Measurements from ENCODE around the gene COMT. TPM values are rescaled to one million over a fixed set of nuclear protein-coding genes. Genes with fewer than 3 reads are reported as not detected.

Gene COMT
- total RNA-seq, 1 experiment from 2014 or later: 109 TPM

DNA sequence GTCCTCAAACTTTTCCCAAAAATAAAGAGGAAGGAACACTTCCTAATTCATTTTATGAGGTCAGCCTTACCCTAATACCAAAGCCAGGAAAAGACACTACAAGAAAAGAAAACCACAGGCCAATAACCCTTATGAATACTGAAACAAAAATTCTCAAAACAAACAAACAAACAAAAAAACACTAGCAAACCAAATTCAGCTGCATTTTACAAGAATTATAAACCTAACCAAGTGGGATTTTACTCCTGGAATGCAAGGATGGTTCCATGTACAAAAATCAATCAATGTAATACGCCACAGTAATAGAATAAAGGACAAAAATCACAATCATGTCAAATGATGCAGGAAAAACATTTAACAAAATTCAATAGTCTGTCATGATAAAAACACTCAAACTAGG lies 61.7 kb downstream of the COMT start:
- no peak for ATAC-seq
- BruUV-seq (replicated peaks): no TSS peak
- no peaks in the 10 kb centered on the region for H3K27me3 ChIP-seq (ENCODE audit: insufficient read depth, low read length)
- ChIA-PET RAD21 (ENCODE audit: low non-redundant PET in 1 of 2, low total read pairs in 2 of 2, uncharacterized antibody in 2 of 2, unreplicated experiment in 2 of 2) (no interaction called here), CTCF (no interaction called here), POLR2A (no interaction called here)
- peaks cover 0 to 5% of the 10 kb centered on the region in 2 experiments; a peak in 1 of 4 replicates for H3K4me1 ChIP-seq (ENCODE audit: control insufficient read depth in 1 of 2, insufficient read depth in 2 of 2, low read length in 2 of 2)
- no peak overlapping the region for H3K27ac ChIP-seq (ENCODE audit: low read depth, low read length)
- no peak for DNase-seq (ENCODE audit: low read depth, low spot score)
- H4K20me1 ChIP-seq (ENCODE audit: insufficient read depth): no peaks in the 10 kb centered on the region
- H3K9me2 ChIP-seq (ENCODE audit: insufficient read depth): no peaks in the 10 kb centered on the region
- H3K9ac ChIP-seq (ENCODE audit: low read length): no peak overlapping the region
- H3K4me2 ChIP-seq (ENCODE audit: low read length): no peak overlapping the region
- intact Hi-C loops (cut with micrococcal nuclease): no loop called here
- no peak overlapping the region for H3K4me3 ChIP-seq (replicated peaks in 1 of 2; ENCODE audit: low read depth in 1 of 2, low read length in 2 of 2)
- H3K36me3 ChIP-seq (ENCODE audit: control insufficient read depth in 1 of 2, insufficient read depth in 2 of 2, low read length in 2 of 2): peaks cover 0 to 4% of the 10 kb centered on the region in 2 experiments; a peak in 1 of 4 replicates
- no peak for TF ChIP-seq EGR1 (IDR thresholded peaks at IDR 0.05; ENCODE audit: low read depth)
- no peak for TF ChIP-seq ZNF274 (IDR thresholded peaks at IDR 0.05; ENCODE audit: low read depth, low read length)
- no peak for TF ChIP-seq SRF (IDR thresholded peaks at IDR 0.05; ENCODE audit: low read depth)
- no peak for TF ChIP-seq CEBPB (IDR thresholded peaks at IDR 0.05; ENCODE audit: low read depth)
- TF ChIP-seq ELF1 (IDR thresholded peaks at IDR 0.05; ENCODE audit: borderline replicate concordance, low read depth): no peak
- TF ChIP-seq YY1 (IDR thresholded peaks at IDR 0.05; ENCODE audit: extremely low read depth, insufficient replicate concordance, low read depth, low read length): no peak
- no peak for TF ChIP-seq EZH2phosphoT487 (IDR thresholded peaks at IDR 0.05; ENCODE audit: borderline replicate concordance)
- TF ChIP-seq, protein P1, sequence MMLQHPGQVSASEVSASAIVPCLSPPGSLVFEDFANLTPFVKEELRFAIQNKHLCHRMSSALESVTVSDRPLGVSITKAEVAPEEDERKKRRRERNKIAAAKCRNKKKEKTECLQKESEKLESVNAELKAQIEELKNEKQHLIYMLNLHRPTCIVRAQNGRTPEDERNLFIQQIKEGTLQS (IDR thresholded peaks at IDR 0.05): no peak
- TF ChIP-seq TCF7L2 (IDR thresholded peaks at IDR 0.05; ENCODE audit: borderline replicate concordance, extremely low read depth, insufficient read depth, insufficient read length): no peak
- TF ChIP-seq, protein P2, sequence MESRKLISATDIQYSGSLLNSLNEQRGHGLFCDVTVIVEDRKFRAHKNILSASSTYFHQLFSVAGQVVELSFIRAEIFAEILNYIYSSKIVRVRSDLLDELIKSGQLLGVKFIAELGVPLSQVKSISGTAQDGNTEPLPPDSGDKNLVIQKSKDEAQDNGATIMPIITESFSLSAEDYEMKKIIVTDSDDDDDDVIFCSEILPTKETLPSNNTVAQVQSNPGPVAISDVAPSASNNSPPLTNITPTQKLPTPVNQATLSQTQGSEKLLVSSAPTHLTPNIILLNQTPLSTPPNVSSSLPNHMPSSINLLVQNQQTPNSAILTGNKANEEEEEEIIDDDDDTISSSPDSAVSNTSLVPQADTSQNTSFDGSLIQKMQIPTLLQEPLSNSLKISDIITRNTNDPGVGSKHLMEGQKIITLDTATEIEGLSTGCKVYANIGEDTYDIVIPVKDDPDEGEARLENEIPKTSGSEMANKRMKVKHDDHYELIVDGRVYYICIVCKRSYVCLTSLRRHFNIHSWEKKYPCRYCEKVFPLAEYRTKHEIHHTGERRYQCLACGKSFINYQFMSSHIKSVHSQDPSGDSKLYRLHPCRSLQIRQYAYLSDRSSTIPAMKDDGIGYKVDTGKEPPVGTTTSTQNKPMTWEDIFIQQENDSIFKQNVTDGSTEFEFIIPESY (IDR thresholded peaks at IDR 0.05; ENCODE audit: extremely low read depth, insufficient replicate concordance, low read length): no peak
- TF ChIP-seq FOSL1 (IDR thresholded peaks at IDR 0.05; ENCODE audit: low read depth): no peak
- TF ChIP-seq, protein P3, sequence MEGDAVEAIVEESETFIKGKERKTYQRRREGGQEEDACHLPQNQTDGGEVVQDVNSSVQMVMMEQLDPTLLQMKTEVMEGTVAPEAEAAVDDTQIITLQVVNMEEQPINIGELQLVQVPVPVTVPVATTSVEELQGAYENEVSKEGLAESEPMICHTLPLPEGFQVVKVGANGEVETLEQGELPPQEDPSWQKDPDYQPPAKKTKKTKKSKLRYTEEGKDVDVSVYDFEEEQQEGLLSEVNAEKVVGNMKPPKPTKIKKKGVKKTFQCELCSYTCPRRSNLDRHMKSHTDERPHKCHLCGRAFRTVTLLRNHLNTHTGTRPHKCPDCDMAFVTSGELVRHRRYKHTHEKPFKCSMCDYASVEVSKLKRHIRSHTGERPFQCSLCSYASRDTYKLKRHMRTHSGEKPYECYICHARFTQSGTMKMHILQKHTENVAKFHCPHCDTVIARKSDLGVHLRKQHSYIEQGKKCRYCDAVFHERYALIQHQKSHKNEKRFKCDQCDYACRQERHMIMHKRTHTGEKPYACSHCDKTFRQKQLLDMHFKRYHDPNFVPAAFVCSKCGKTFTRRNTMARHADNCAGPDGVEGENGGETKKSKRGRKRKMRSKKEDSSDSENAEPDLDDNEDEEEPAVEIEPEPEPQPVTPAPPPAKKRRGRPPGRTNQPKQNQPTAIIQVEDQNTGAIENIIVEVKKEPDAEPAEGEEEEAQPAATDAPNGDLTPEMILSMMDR (IDR thresholded peaks at IDR 0.05 in 2 of 3, conservative IDR thresholded peaks at IDR 0.05 in 1 of 3; ENCODE audit: borderline replicate concordance in 1 of 3, insufficient read depth in 1 of 3, low read depth in 2 of 3, low read length in 2 of 3): no peak
- no peak for TF ChIP-seq POLR2AphosphoS5 (IDR thresholded peaks at IDR 0.05; ENCODE audit: low read depth, low read length)
- TF ChIP-seq, protein P4, sequence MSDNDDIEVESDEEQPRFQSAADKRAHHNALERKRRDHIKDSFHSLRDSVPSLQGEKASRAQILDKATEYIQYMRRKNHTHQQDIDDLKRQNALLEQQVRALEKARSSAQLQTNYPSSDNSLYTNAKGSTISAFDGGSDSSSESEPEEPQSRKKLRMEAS (IDR thresholded peaks at IDR 0.05): no peak
- H2AFZ ChIP-seq (ENCODE audit: low read depth, low read length, poor library complexity, severe bottlenecking): no peak overlapping the region
- no peaks in the 10 kb centered on the region for H3K79me2 ChIP-seq (ENCODE audit: insufficient read depth, low read length)
- H3K9me3 ChIP-seq (ENCODE audit: control insufficient read depth in 1 of 2, insufficient read depth in 1 of 2, low read depth in 1 of 2, low read length in 2 of 2): peaks cover 12 to 14% of the 10 kb centered on the region in 2 experiments; a peak in 1 of 4 replicates
